DMS53 treated with DMSO at 0.1 percent for 48 hours (cell line): Measurements from ENCODE around the gene MCL1.
A peak's percentile ranks its signal among the peaks of the same experiment; 100 is the strongest.
"Not testable (repeated sequence)": the region's sequence is repeated elsewhere in the genome, so short reads cannot be mapped to it uniquely, and the experiment has no call there.

Experiments used
- DNase-seq: peaks from one replicate; lab custom pipeline; 2025; ENCODE audit not compliant: unreplicated experiment; lab: John Stamatoyannopoulos, UW

The MCL1 gene

GRCh38 chr1:150573648-150574071, 5.8 kb downstream of the MCL1 start:
- not testable (repeated sequence) for DNase-seq

- no peak for DNase-seq
Observed at GRCh38 chr1:150572918-150573647, 6.3 kb downstream of the MCL1 start.

- peak; percentile 46 for DNase-seq
Observed at GRCh38 chr1:150568594-150568966, 10.8 kb downstream of the MCL1 start.

- DNase-seq: peak; percentile 62
Observed at GRCh38 chr1:150567717-150568593, 11.5 kb downstream of the MCL1 start.

- no peak for DNase-seq
Observed at GRCh38 chr1:150567341-150567716, 12.1 kb downstream of the MCL1 start.

GRCh38 chr1:150566589-150567340, 12.6 kb downstream of the MCL1 start:
- no peak for DNase-seq

- DNase-seq: not testable (repeated sequence)
Observed at GRCh38 chr1:150565240-150565991, 14.0 kb downstream of the MCL1 start.

- DNase-seq: no peak
Observed at GRCh38 chr1:150564051-150564991, 15.1 kb downstream of the MCL1 start.

- DNase-seq: peak; percentile 15
Observed at GRCh38 chr1:150563340-150564038, 15.9 kb downstream of the MCL1 start.

GRCh38 chr1:150562446-150563339, 16.7 kb downstream of the MCL1 start:
- no peak for DNase-seq

- DNase-seq: peak; percentile 80
Observed at GRCh38 chr1:150561974-150562445, 17.4 kb downstream of the MCL1 start.

- DNase-seq: peak; percentile 96
Observed at GRCh38 chr1:150561254-150561973, 18.0 kb downstream of the MCL1 start.

GRCh38 chr1:150560576-150561253, 18.7 kb downstream of the MCL1 start:
- peak; percentile 96 for DNase-seq

GRCh38 chr1:150560011-150560438, 19.4 kb downstream of the MCL1 start:
- DNase-seq: peak; percentile 39

- DNase-seq: no peak
Observed at GRCh38 chr1:150559656-150560010, 19.8 kb downstream of the MCL1 start.

- no peak for DNase-seq
Observed at GRCh38 chr1:150558761-150559655, 20.4 kb downstream of the MCL1 start.
